ENCODE measurements around the gene NRP2.

Gene NRP2

GRCh38 chr2:205660521-205661124 lies 21.7 kb upstream of the NRP2 start:
- no peaks in the 10 kb centered on the region for H3K4me1 ChIP-seq (ENCODE audit: insufficient read depth, low read length)
- H3K27me3 ChIP-seq (ENCODE audit: insufficient read depth, low read length), result 0 out of 2 replicates have a peak, but pooled peaks cover 3% of the 10 kb centered on the region
- H3K9ac ChIP-seq (ENCODE audit: low read depth, low read length), result no peak overlapping the region
- 89% methylated on average over 8 of the region's 8 CpGs for WGBS
- H3K36me3 ChIP-seq (ENCODE audit: insufficient read depth, low read length), result no peaks in the 10 kb centered on the region
- no peak overlapping the region for H3K27ac ChIP-seq (ENCODE audit: low read depth, low read length)
- no peaks in the 10 kb centered on the region for H3K9me3 ChIP-seq (ENCODE audit: insufficient read depth, low read depth, low read length)
- no peak overlapping the region for H3K4me3 ChIP-seq (ENCODE audit: low read length)

- H3K4me3 ChIP-seq (ENCODE audit: low read length), result no peak overlapping the region
- 95% methylated on average over 5 of the region's 5 CpGs for WGBS
- no peak overlapping the region for H3K27ac ChIP-seq (ENCODE audit: low read depth, low read length)
Observed at GRCh38 chr2:205661281-205661680, 21.0 kb upstream of the NRP2 start.

GRCh38 chr2:205662206-205662965 lies 19.9 kb upstream of the NRP2 start:
- H3K36me3 ChIP-seq (ENCODE audit: insufficient read depth, low read length), result no peaks in the 10 kb centered on the region
- 0 out of 2 replicates have a peak, but pooled peaks cover 3% of the 10 kb centered on the region for H3K27me3 ChIP-seq (ENCODE audit: insufficient read depth, low read length)
- no peaks in the 10 kb centered on the region for H3K4me1 ChIP-seq (ENCODE audit: insufficient read depth, low read length)
- no peak overlapping the region for H3K4me3 ChIP-seq (ENCODE audit: low read length)
- no peak overlapping the region for H3K9ac ChIP-seq (ENCODE audit: low read depth, low read length)
- 92% methylated on average over 3 of the region's 3 CpGs for WGBS
- no peak overlapping the region for H3K27ac ChIP-seq (ENCODE audit: low read depth, low read length)
- no peaks in the 10 kb centered on the region for H3K9me3 ChIP-seq (ENCODE audit: insufficient read depth, low read depth, low read length)

More at GRCh38 chr2:205661281-205661680, 21.0 kb upstream of the NRP2 start:
- Histone ChIP-seq H3K9ac (ENCODE audit: low read depth, low read length) (no peak overlapping the region), H3K36me3 (ENCODE audit: insufficient read depth, low read length) (no peaks in the 10 kb centered on the region), H3K4me1 (ENCODE audit: insufficient read depth, low read length) (no peaks in the 10 kb centered on the region), H3K27me3 (ENCODE audit: insufficient read depth, low read length) (0 out of 2 replicates have a peak, but pooled peaks cover 3% of the 10 kb centered on the region), H3K9me3 (ENCODE audit: insufficient read depth, low read depth, low read length) (no peaks in the 10 kb centered on the region)

- Histone ChIP-seq H3K4me1 (ENCODE audit: insufficient read depth, low read length) (peaks cover 9% of the 10 kb centered on the region), H3K9ac (ENCODE audit: low read depth, low read length) (no peak overlapping the region), H3K4me3 (ENCODE audit: low read length) (no peak overlapping the region), H3K36me3 (ENCODE audit: insufficient read depth, low read length) (no peaks in the 10 kb centered on the region), H3K27ac (ENCODE audit: low read depth, low read length) (no peak overlapping the region), H3K9me3 (ENCODE audit: insufficient read depth, low read depth, low read length) (no peaks in the 10 kb centered on the region), H3K27me3 (ENCODE audit: insufficient read depth, low read length) (0 out of 2 replicates have a peak, but pooled peaks cover 3% of the 10 kb centered on the region)
- WGBS, result 94% methylated on average over 2 of the region's 2 CpGs
Observed at GRCh38 chr2:205665791-205666190, 16.5 kb upstream of the NRP2 start.

GRCh38 chr2:205670292-205670691 lies 12.0 kb upstream of the NRP2 start:
- H3K27ac ChIP-seq (ENCODE audit: low read depth, low read length), result no peak overlapping the region
- H3K4me1 ChIP-seq (ENCODE audit: insufficient read depth, low read length), result peaks cover 24% of the 10 kb centered on the region
- no peaks in the 10 kb centered on the region for H3K27me3 ChIP-seq (ENCODE audit: insufficient read depth, low read length)
- H3K9ac ChIP-seq (ENCODE audit: low read depth, low read length), result no peak overlapping the region
- no peak overlapping the region for H3K4me3 ChIP-seq (ENCODE audit: low read length)
- no peaks in the 10 kb centered on the region for H3K9me3 ChIP-seq (ENCODE audit: insufficient read depth, low read depth, low read length)
- H3K36me3 ChIP-seq (ENCODE audit: insufficient read depth, low read length), result no peaks in the 10 kb centered on the region
- 82% methylated on average over 2 of the region's 2 CpGs for WGBS

GRCh38 chr2:205673312-205673711 lies 9.0 kb upstream of the NRP2 start:
- 100% methylated on average over 1 of the region's 1 CpG for WGBS
- Histone ChIP-seq H3K4me3 (ENCODE audit: low read length) (no peak overlapping the region), H3K27ac (ENCODE audit: low read depth, low read length) (no peak overlapping the region), H3K4me1 (ENCODE audit: insufficient read depth, low read length) (peaks cover 29% of the 10 kb centered on the region), H3K9ac (ENCODE audit: low read depth, low read length) (no peak overlapping the region), H3K9me3 (ENCODE audit: insufficient read depth, low read depth, low read length) (no peaks in the 10 kb centered on the region), H3K36me3 (ENCODE audit: insufficient read depth, low read length) (no peaks in the 10 kb centered on the region), H3K27me3 (ENCODE audit: insufficient read depth, low read length) (no peaks in the 10 kb centered on the region)

GRCh38 chr2:205675861-205676516 lies 6.3 kb upstream of the NRP2 start:
- Histone ChIP-seq H3K4me1 (ENCODE audit: insufficient read depth, low read length) (peaks cover 28% of the 10 kb centered on the region), H3K4me3 (ENCODE audit: low read length) (no peak overlapping the region), H3K9ac (ENCODE audit: low read depth, low read length) (no peak overlapping the region), H3K27me3 (ENCODE audit: insufficient read depth, low read length) (peaks cover 1% of the 10 kb centered on the region; the same call in 1 of the 2 replicates), H3K27ac (ENCODE audit: low read depth, low read length) (no peak overlapping the region), H3K9me3 (ENCODE audit: insufficient read depth, low read depth, low read length) (no peaks in the 10 kb centered on the region), H3K36me3 (ENCODE audit: insufficient read depth, low read length) (no peaks in the 10 kb centered on the region)
- WGBS, result 33% methylated on average over 6 of the region's 7 CpGs

- 92% methylated on average over 9 of the region's 9 CpGs for WGBS
- Histone ChIP-seq H3K4me3 (ENCODE audit: low read length) (no peak overlapping the region), H3K27ac (ENCODE audit: low read depth, low read length) (no peak overlapping the region)
Observed at GRCh38 chr2:205678541-205679142, 3.7 kb upstream of the NRP2 start.

GRCh38 chr2:205679410-205680009 lies 2.8 kb upstream of the NRP2 start:
- H3K9ac ChIP-seq (ENCODE audit: low read depth, low read length), result no peak overlapping the region
- no peaks in the 10 kb centered on the region for H3K9me3 ChIP-seq (ENCODE audit: insufficient read depth, low read depth, low read length)
- H3K4me1 ChIP-seq (ENCODE audit: insufficient read depth, low read length), result peaks cover 45% of the 10 kb centered on the region
- H3K27ac ChIP-seq (ENCODE audit: low read depth, low read length), result no peak overlapping the region
- H3K36me3 ChIP-seq (ENCODE audit: insufficient read depth, low read length), result no peaks in the 10 kb centered on the region
- no peak overlapping the region for H3K4me3 ChIP-seq (ENCODE audit: low read length)
- 66% methylated on average over 4 of the region's 5 CpGs for WGBS
- H3K27me3 ChIP-seq (ENCODE audit: insufficient read depth, low read length), result peaks cover 31% of the 10 kb centered on the region

More at GRCh38 chr2:205678541-205679142, 3.7 kb upstream of the NRP2 start:
- no peaks in the 10 kb centered on the region for H3K9me3 ChIP-seq (ENCODE audit: insufficient read depth, low read depth, low read length)
- peaks cover 38% of the 10 kb centered on the region for H3K4me1 ChIP-seq (ENCODE audit: insufficient read depth, low read length)
- H3K9ac ChIP-seq (ENCODE audit: low read depth, low read length), result no peak overlapping the region
- no peaks in the 10 kb centered on the region for H3K36me3 ChIP-seq (ENCODE audit: insufficient read depth, low read length)
- peaks cover 23% of the 10 kb centered on the region for H3K27me3 ChIP-seq (ENCODE audit: insufficient read depth, low read length)

- WGBS, result 6% methylated on average over 3 of the region's 3 CpGs
- Histone ChIP-seq H3K27ac (ENCODE audit: low read depth, low read length) (no peak overlapping the region), H3K4me1 (ENCODE audit: insufficient read depth, low read length) (peaks cover 44% of the 10 kb centered on the region), H3K4me3 (ENCODE audit: low read length) (no peak overlapping the region), H3K36me3 (ENCODE audit: insufficient read depth, low read length) (no peaks in the 10 kb centered on the region), H3K9me3 (ENCODE audit: insufficient read depth, low read depth, low read length) (no peaks in the 10 kb centered on the region), H3K27me3 (ENCODE audit: insufficient read depth, low read length) (peaks cover 37% of the 10 kb centered on the region), H3K9ac (ENCODE audit: low read depth, low read length) (no peak overlapping the region)
Observed at GRCh38 chr2:205680067-205680466, 2.2 kb upstream of the NRP2 start.

Measured in HUES64 (cell line).